ENCODE measurements around the gene LGI1.

LGI1 gene

DNA sequence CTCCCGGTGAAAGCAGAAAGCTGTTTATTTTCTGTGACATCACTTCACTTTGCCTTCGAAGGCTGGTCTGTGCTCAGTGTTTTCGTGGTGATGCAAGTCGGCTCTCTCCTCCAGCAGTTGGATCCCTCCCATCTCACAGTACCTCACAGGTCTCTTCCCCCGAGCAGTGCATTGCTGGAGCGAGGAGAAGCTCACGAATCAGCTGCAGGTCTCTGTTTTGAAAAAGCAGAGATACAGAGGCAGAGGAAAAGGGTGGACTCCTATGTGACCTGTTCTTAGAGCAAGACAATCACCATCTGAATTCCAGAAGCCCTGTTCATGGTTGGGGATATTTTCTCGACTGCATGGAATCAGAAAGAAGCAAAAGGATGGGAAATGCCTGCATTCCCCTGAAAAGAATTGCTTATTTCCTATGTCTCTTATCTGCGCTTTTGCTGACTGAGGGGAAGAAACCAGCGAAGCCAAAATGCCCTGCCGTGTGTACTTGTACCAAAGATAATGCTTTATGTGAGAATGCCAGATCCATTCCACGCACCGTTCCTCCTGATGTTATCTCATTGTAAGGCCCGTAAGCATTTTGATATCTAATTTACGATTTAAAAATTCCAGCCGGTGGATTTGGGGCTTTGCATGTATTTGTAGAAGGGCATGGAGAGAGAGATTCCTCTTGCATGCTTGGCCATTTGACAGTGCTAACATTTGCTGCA is at the start of gene LGI1:
LGI1 (plus strand) TSS at position 136 of the 707 bp plus-strand sequence; CDS start at position 345, 209 bp downstream.
- DNase-seq (ENCODE audit: low read depth): no peak

DNA sequence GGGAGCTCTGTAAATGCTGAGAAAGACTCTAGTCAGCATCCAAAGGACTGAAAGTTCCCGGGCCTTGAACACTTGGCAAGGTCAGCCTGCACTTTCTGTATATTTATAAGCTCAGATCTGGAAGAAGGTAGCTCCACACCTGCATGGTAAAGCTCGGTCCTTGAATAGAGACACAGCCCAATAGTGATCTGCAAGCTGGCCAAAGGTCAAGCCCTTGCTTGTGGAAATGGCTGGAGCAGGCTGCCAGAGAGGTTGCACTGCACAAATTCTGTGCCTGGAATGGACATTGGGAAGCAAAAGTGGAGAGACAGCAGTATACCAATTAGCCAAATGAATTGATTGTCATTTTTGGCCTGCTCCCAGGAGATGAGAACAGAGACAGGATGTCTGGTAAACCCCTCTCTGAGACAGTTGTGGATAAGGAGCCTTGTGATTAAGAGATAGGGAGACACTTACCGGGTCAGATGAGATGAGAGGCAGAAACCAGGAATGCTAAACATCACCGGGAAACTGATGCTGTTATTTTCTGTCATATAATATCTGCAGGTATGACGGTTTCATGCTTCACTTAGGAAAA is 47.3 kb upstream of the LGI1 start:
- DNase-seq (ENCODE audit: low read depth): no peak

DNA sequence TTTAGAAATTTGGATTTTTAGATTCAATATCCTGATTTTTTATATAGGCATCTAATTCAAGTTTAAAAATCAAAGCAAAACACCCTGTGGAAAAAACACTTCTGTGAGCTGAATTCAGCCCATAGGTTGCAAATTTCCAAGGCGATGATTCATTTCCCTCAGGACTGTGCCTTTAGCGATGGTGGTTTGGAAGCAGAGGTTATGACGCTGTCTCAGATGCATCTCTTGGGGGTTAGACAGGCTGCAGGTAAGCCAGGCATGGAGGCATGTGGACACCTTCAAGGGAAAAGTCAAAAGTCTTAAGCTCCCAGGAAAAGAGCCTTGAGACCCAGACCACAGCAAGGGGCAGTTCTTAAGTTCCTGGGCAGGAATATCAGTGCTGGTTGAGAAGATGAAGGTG is 45.8 kb upstream of the LGI1 start:
- DNase-seq (ENCODE audit: low read depth): no peak

DNA sequence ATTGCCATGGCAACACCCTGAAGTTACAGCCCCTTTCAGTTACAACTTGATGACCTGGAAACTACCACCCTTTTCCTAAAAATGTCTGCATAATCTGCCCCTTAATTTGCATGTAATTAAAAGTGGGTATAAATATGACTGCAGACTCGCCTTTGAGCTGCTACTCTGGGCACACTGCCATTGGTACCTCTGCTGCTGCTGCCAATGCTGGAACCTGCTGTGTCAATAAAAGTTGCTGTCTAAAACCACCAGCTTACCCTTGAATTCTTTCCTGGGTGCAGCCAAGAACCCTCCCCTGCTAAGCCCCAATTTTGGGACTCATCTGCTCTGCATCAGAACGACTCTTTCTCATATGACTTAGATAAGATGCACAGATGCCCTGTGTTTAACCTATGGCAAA is 45.1 kb upstream of the LGI1 start:
- no peak for DNase-seq (ENCODE audit: low read depth)

DNA sequence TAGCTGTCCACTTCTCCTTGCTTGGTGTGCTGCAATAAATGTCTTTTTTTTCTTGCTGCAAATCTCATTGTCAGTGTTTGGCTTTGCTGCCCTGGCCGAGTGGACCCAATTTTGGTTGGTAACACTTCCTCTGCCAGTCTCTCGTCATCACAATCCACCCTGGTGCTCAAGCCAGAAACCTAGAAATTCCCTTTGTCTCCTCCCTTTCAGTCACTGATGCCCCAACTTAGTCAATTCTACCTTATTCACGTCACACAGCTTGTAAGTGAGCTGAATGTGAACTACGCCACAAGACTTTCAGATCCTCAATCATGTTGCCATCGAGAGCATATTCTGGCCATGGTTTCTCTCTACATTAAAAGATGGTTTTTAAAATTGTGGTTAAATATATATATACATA is 42.4 kb upstream of the LGI1 start:
- no peak for DNase-seq (ENCODE audit: low read depth)

DNA sequence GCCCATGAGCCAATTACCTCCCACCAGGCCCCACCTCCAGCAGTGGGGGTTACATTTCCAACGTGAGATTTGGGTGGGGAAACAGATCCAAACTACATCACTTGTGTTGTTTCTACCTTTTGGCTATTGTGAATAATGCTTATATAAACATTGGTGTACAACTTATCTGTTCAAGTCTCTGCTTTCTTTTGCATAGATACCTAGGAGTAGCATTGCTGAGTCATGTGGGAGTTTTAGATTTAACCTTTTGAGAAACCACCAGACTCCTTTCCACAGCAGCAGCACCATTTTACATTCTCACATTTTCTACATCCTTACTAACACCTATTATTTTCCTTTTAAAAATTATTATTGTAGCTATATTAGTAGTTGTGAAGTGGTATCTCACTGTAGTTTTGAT is 41.0 kb upstream of the LGI1 start:
- DNase-seq (ENCODE audit: low read depth): no peak

DNA sequence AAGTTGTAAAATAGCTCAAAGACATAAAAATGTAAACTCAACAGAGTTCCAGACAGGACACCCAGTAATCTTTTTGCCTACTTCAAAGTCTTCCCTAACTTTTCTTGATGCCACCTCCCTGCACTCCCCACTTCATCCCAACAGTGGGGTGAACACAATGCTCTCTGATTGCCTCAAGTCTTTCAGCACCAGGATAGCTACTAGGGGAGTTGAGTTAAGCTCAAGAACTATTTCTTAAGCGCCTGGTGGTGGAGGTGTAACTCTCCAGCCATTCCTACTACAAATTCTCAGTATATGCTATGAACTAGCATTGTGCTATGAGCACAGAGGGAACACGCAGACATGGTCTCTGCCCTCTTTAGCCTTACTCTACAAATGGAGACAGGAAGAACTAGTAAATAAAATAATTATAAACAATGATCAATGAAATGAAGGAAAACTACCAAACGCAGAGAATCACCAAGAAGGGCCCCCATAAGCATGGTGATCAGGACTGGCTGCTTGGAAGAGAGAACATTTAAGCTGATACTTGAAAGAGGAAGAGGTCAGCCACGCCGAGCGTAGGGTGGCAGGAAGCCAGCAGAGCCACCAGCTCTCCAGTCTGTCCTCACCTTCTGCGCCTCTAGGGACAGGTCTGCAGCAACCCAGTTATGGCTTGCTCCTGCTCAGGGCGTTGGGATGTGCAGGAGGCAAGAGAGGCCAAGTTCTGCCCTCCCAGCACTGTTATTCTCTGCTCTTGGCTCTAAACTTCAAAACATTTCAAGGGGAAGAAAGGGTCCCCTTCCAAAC is 38.6 kb upstream of the LGI1 start:
- no peak for DNase-seq (ENCODE audit: low read depth)

DNA sequence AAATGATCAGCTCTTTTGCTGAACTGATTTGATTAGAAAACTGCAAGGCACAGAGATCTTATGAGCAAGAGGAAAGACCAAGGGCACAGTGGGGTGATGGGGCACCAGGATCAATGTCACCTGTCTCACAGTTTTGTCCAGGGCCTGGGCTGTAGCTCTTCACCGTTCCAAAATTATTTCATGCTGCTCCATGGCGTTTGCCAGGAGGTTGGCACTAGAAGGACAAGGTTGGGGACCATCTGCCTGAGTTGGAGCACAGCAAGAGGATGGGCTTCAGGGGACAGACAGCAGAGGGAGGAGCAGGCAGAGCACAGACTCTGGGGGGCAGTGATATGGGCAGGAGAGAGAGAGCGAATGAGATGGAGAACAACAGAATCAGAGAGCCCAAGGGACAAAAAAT is 37.8 kb upstream of the LGI1 start:
- DNase-seq (ENCODE audit: low read depth): no peak

DNA sequence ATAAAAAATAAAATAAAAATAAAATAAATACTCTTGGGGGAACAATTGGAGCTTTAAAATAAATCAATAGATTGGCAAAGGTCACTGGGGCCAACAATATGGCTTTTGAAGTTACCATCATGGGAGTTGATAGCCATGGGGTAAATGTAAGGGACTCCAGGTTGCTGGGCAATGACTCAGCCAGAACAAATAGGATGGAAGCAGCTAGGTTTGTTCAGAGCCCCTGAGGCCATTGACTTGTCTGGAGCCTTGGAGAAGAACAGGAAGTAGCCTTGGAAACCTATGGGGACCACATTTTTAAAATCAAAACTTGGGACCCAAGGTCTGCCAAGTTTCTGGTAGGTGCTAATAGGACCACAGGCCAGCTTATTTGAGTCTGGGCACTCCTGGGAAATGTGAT is 35.2 kb upstream of the LGI1 start:
- no peak for DNase-seq (ENCODE audit: low read depth)

DNA sequence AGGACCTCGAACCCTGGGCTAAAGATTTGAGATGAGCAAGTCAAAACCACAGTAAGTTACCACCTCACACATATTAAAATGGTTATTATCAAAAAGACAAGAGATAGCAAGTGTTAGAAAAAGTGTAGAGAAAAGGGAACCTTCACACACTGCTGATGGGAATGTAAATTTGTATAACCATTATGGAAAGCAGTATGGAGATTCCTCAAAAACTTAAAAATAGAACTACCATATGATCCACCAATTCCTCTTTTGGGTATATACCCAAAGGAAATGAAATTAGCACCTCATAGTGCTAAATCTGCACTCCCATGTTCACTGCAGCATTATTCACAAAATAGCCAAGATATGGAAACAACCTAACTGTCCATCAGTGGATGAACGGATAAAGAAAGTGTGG is 34.6 kb upstream of the LGI1 start:
- no peak for DNase-seq (ENCODE audit: low read depth)

DNA sequence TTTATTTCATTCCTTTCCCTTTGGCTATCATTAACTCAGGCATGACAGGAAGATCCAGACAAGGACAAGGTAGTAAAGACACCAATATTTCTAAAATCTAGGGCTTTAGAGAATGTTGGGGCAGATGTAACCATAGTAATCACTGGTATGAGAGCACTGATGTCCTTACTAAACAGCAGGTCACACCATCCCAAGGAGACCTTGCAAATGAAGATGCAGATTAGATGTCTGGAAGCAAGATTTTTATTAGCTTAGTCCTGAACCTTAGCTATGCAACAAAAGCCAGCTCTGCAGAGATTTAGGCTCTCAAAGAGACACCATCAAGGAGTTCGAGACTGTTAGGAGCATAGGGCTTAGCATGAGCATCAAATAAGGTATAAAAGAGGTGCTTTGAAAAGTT is 31.7 kb upstream of the LGI1 start:
- no peak for DNase-seq (ENCODE audit: low read depth)

DNA sequence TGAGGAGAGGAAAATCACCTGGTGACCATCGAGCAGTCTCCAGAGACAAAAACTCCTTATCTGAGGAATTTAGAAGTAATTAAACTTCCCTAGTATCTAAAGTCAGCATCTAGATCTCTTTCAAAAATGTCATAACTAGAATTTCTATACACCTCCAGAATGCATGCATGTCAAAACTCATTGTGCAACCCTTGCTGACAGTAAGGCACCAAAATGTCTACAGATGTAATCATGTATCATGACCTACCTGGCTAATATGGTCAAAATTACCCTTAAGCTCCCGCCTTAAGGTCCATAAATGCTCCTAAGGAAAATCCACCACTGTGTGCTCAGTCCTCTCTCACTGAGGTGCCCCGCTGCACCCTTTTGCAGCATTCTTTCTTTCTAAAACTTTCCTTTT is 16.4 kb upstream of the LGI1 start:
- no peak for DNase-seq (ENCODE audit: low read depth)

DNA sequence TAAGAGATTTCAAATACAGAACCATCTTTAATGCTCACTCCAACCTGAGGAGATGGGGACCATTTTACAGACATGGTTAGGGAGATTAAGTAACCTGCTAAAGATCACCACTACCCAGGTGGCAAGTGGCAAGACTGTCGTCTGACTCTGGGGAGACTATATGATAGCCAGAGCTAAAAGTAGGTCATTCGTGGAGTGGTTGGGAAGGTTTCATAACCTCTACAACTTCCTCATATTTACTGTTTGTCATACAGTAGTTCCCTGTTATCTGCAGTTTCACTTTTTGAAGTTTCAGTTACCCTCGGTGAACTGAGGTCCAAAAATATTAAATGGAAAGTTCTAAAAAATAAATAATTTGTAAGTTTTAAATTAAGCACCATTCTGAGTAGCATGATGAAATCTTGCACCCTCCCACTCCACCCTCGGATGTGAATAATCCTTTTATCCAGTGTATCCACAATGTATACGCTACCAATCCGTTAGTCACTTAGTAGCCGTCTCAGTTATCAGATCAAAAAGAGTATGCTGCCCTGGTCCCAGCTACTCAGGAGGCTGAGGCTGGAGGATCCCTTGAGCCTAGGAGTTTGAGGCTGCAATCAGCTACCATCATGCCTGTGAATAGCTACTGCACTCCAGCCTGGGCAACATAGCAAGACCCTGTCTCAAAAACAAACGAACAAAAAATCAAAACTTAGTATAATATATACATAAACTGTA is 14.9 kb upstream of the LGI1 start:
- DNase-seq (ENCODE audit: low read depth): no peak

DNA sequence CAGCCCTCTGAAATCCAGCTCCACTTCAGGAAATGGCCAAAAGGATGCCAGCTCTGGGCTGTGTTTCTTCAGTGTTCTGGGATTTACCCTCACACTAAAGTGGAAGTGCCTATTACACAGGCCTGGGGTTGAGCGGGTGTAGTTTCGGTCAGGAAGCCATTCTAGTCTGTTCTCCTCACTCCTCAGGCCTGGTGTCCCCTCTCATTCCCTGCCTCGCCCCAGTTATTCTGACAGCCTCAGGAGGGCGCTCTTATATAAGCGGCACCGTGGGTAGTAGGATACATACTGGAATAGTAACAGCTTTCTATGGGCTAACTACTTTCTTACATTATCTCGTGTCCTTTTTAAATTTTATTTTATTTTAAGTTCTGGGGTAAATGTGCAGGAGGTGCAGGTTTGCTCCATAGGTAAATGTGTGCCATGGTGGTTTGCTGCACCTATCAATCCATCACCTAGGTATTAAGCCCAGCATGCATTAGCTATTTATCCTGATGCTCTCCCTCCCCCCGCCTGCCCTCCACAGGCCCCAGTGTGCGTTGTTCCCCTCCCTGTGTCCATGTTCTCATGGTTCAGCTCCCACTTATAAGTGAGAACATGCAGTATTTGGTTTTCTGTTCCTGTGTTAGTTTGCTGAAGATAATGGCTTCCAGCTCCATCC is 12.2 kb upstream of the LGI1 start:
- DNase-seq (ENCODE audit: low read depth): no peak

DNA sequence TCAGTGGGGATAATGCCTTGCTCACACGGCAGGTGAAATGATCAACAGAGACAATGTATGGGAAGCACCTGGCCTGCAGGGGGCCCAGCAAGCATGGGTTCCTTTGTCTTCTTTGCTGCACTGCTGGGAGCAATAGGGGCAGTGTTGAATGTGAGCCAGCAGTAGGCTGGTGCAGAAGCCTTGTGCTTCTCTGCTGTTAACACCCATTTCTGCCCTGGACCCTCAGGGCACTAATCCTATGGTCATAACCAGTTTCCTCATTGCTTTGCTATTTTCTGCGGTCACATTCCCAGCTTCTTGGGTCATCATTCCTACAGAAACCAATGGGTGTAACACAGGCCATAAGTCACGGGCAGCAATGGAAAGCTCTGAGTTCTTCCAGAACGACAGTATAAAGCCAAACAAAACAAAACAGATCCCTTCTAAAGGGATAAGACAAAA is 10.9 kb upstream of the LGI1 start:
- DNase-seq (ENCODE audit: low read depth): no peak

DNA sequence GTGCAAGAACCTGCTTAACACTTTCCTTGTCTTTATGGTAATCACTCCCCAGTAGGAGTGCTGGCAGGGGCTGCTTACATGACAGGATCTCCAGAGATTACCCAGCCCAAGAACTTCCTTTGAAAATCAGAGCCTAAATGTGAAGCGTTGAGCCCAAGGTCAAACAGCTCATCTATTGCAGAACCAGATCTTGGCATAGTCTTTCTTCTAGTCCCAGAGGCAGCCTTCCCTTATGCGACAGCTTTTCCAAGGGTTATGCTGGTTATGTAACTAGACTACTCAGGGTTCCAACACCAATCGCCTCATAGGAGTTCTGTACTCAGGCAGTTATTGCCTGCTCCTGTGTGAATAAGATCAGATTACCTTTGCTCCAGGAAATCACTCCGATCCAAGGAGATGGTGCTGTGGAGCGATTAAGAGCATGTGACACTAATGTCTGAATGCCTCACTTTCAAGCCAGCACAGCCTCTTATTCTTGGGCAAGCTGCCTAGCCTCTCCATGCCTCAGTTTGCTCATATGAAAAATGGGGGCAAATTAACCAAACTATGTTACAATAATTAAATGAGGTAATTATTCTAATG is 8.4 kb upstream of the LGI1 start:
- no peak for DNase-seq (ENCODE audit: low read depth)

DNA sequence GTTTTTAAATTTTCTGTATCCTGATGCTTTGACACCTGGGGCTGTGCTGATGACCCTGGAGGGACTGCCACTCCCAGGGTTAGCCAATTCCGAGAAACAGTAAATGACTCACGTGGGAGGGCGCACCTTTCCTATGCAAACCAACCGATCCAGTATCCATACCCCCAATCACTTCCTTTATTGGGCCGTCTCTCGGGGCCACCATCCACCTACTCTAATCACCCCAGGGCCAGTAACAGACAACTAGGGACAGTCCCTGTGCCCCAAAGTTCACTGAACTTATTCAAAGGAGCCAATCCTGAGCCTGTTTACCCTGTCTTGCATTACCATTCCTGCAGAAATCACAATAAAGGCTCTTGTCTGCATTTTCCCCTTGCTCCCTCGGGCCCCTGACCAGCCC is 6.6 kb upstream of the LGI1 start:
- DNase-seq (ENCODE audit: low read depth): no peak

DNA sequence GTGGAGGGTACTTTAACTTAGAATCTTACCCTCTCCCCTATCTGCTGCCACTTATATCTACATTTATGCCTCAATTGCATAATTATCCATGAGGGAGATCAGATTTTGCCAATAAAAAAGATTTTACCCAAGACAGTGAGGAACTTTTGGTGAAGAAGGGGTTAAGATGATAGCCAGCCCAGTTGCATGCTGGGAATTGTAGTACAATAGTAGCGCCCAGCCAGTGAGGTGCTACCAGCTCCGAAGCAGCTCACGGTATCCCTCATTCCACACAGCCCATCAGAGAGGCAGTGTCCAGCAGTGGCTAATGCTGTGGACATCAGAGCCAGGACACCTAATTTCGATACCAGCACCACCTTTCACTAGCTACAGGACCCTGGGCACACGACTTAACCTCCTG is 5.9 kb upstream of the LGI1 start:
- DNase-seq (ENCODE audit: low read depth): no peak

DNA sequence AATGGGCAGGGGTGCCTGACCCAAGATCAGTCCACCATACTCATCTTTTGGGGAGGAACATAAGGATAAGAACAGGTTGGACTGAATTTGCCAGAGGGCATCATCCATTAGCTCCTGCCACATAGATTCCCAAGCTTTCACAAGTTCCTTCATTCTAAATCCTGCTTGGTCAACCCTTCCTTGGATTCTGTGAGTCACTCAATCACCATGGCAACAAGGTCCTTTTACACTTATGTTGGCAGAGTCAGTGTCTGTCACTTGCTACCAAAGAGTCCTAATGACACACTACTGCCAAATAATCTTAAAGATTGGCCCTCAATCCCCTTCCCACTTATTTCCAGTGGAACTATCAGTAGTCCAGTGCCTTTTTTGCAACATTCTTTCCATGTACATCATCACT is 5.0 kb upstream of the LGI1 start:
- DNase-seq (ENCODE audit: low read depth): no peak

DNA sequence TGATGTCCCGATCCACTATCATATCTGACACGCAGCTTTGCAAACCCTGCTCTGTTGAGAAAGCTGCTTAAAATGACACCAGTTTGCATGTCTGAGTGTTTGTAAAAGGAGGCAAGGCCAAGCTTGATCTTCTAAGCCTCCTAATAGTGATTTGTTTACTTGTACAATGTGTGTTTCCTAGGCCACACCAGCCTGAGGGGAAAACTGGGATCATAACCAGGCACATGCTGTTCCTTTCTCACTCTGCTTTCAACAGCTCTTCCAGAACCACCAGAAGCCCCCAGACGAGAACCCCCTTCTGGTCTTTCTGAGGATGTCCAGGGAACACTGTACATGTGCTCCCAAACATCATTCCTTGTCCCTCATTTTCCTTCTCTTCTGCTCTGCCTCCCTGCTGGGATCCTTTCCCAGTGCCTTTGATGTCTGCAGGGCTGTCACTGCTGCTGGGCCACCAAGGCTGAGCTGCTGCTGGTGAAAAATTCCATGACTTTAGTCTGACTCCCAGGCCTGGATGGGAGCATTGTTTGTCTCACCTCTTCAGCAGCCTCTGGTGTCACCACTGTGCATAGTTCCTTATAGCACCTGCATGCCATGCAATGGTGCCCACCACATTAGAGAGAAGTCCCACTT is 4.0 kb upstream of the LGI1 start:
- DNase-seq (ENCODE audit: low read depth): no peak

DNA sequence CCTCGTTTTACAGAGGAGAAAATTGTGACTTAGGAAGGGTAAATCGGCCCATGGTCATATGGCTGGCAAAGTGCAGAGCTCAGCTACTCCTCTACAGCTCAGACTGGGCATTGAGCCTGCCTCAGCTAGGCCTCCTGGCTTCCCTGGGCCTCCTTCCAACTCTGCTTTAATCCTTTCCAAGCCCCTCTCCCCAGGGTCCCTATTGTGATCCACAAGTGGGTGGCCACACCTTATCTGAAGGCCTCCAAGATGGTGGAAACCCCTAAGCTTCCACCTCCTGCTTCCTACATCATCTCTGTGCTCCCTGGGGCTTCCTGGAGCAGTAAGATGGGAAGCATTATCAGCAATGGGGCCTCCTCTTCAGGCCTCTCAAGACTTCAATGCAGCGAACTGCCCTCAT is 3.0 kb upstream of the LGI1 start:
- DNase-seq (ENCODE audit: low read depth): no peak
